Stomach (tissue), 9 donors: ENCODE results near the gene TSPO2. TPM values are rescaled to one million over a fixed set of nuclear protein-coding genes. Genes with fewer than 3 reads are reported as not detected.
"Not testable (repeated sequence)": the region's sequence is repeated elsewhere in the genome, so short reads cannot be mapped to it uniquely, and the experiment has no call there.

Experiments used
- DNase-seq, 2 donors: peaks; one replicate each; pipeline versions ENCODE4 v3.0.0 to v3.0.0-alpha.2; 2013 to 2019
- H3K27ac ChIP-seq, 5 donors: fragments of 200-600 bp in 4 of 5; sonication (generic) in 4 of 5; one replicate each; pipeline ENCODE4 v1.5.1; 2013 to 2019; ENCODE audit warnings: mild to moderate bottlenecking in 1 of 5, moderate library complexity in 1 of 5
- H3K27me3 ChIP-seq, 3 donors: fragments of 200-600 bp; sonication (generic); one replicate each; pipeline ENCODE4 v1.5.1; 2017 to 2019; ENCODE audit warnings: mixed run types in 1 of 3
- H3K36me3 ChIP-seq, 4 donors: fragments of 200-600 bp; sonication (generic); 1 replicate in 3 of 4; 2 replicates in 1 of 4; pipeline ENCODE4 v1.5.1; 2016 to 2019
- H3K4me1 ChIP-seq, 4 donors: fragments of 200-600 bp; sonication (generic); one replicate each; pipeline ENCODE4 v1.5.1; 2016 to 2019
- H3K4me3 ChIP-seq, 4 donors: fragments of 200-600 bp; sonication (generic) in 3 of 4; one replicate each; pipeline ENCODE4 v1.5.1; 2016 to 2019; ENCODE audit warnings: mild to moderate bottlenecking in 1 of 4
- H3K9me3 ChIP-seq, 4 donors: fragments of 200-600 bp; sonication (generic); one replicate each; pipeline ENCODE4 v1.5.1; 2016 to 2019
- CTCF ChIP-seq, 7 experiments: fragments of 450-650 bp in 4 of 7; fragments of 200-600 bp in 3 of 7; sonication (generic) in 3 of 7; IDR thresholded peaks; one replicate each; pipeline ENCODE4 v1.5.1; 2016 to 2019; ENCODE audit warnings: antibody characterized with exemption in 7 of 7, control low read depth in 2 of 7, mild to moderate bottlenecking in 1 of 7
- EP300 ChIP-seq: sonication (generic); formaldehyde crosslinking; IDR thresholded peaks from one replicate; pipeline ENCODE4 v1.6.1; 2017; ENCODE audit warnings: antibody characterized with exemption
- POLR2A ChIP-seq, 4 donors: fragments of 450-650 bp; IDR thresholded peaks; one replicate each; pipeline ENCODE4 v1.6.1; 2016; ENCODE audit warnings: antibody characterized with exemption in 4 of 4, control low read depth in 2 of 4, mild to moderate bottlenecking in 1 of 4, moderate library complexity in 1 of 4
- POLR2AphosphoS5 ChIP-seq, 3 donors: sonication (generic); formaldehyde crosslinking; IDR thresholded peaks; one replicate each; pipeline ENCODE4 v1.6.1; 2016; ENCODE audit warnings: antibody characterized with exemption in 3 of 3
- WGBS, 5 donors: extraction: QIAGEN DNeasy Blood & Tissue Kit in 3 of 5; methylation state at CpG; one replicate each; pipeline versions ENCODE4 v1.1.5 to v1.1.7; 2013 to 2018; 5-methylcytosine and 5-hydroxymethylcytosine counted together
- intact Hi-C: fragments of 100-400 bp; cut with DNase I; formaldehyde crosslinking; loops from one replicate; pipeline ENCODE4 v1.15.1; 2023; ENCODE audit warnings: low total_unique reads
- polyA plus RNA-seq, 3 donors: library from polyadenylated mRNA; stranded (reverse); fragments of 200-250 nt; gene quantifications; one replicate each; pipeline ENCODE4 v1.2.3, GENCODE V29; 2013
- total RNA-seq, 5 donors: library from RNA; depleted of rRNA; stranded (reverse); fragments of >200 nt; gene quantifications; one replicate each; pipeline versions ENCODE4 v1.1.0 to v1.2.3, GENCODE V29; 2014 to 2016
- donor health status: healthy with polysubstance abuse.
- donor health status: Bipolar disorder and iron deficiency.
- donor health status: healthy.

Gene TSPO2
- total and polyA plus RNA-seq, 8 donors, result 0.15 to 1.4 (median 0.92) TPM; not detected in 5

DNA sequence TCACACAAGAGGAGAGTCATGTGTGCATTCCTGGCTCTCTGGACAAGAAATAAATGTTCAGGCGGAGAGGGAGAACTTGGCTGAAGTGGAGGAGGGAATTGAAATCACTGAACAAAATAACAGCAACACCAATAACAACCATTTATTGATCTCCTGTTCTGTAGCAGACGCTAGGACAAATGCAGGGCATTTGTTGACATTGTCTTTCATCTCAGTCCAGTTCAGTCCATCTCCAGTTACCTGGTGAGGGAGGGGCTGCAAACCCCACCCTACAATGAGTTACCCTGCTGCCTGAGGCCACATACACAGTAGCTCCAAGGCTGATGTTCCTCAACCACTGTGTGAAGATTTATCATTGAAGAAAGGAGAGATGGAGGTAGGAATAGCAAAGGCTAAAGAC, 30.6 kb upstream of the TSPO2 start:
- H3K27ac ChIP-seq, result no peak overlapping the region
- H3K9me3 ChIP-seq, result no peaks in the 10 kb centered on the region
- TF ChIP-seq POLR2A (IDR thresholded peaks at IDR 0.05) (no peak), EP300 (no peak), POLR2AphosphoS5 (IDR thresholded peaks at IDR 0.05) (no peak), CTCF (IDR thresholded peaks at IDR 0.05) (no peak)
- 79 to 90% (median 84%) methylated on average over 2 of the region's 2 CpGs for WGBS, 5 donors
- DNase-seq, result no peak
- intact Hi-C loops, result no loop called here
- no peaks in the 10 kb centered on the region for H3K36me3 ChIP-seq
- peaks cover 0 to 4% (median 0%) of the 10 kb centered on the region in 4 donors for H3K4me1 ChIP-seq
- H3K27me3 ChIP-seq, result no peaks in the 10 kb centered on the region
- H3K4me3 ChIP-seq, result no peak overlapping the region

GRCh38 chr6:41013466-41014153, 28.7 kb upstream of the TSPO2 start:
- DNase-seq, result no peak
- Histone ChIP-seq H3K4me3 (no peak overlapping the region), H3K27me3 (no peaks in the 10 kb centered on the region), H3K9me3 (peaks cover 0 to 4% (median 0%) of the 10 kb centered on the region in 4 donors), H3K36me3 (no peaks in the 10 kb centered on the region), H3K27ac (no peak overlapping the region), H3K4me1 (peaks cover 0 to 4% (median 0%) of the 10 kb centered on the region in 4 donors)
- intact Hi-C loops, result no loop called here
- TF ChIP-seq EP300 (no peak), CTCF (IDR thresholded peaks at IDR 0.05) (no peak)
- 64 to 82% (median 70%) methylated on average over 5 of the region's 5 CpGs for WGBS, 5 donors

DNA sequence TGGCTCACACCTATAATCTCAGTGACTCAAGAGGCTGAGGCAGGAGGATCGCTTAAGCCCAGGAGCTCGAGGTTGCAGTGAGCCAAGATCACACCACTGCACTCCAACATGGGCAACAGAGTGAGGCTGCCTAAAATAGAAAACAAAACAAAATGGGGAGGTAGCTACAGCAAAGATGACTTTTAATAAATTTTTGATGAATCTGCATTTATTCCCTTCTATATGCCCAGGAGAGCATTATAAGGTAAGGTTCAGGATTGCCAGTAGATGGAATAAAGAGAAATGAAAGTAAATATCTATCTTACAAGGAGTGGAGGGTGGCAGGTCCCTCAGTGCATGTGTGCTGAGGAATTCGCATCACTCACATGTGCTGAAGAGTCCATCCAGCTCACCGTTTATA, 27.5 kb upstream of the TSPO2 start:
- TF ChIP-seq POLR2A (IDR thresholded peaks at IDR 0.05) (no peak), EP300 (no peak), CTCF (IDR thresholded peaks at IDR 0.05) (no peak), POLR2AphosphoS5 (IDR thresholded peaks at IDR 0.05) (no peak)
- Histone ChIP-seq H3K4me1 (peaks cover 0 to 6% (median 3%) of the 10 kb centered on the region in 4 donors), H3K9me3 (peaks cover 0 to 4% (median 0%) of the 10 kb centered on the region in 4 donors), H3K27ac (no peak overlapping the region), H3K4me3 (no peak overlapping the region), H3K36me3 (no peaks in the 10 kb centered on the region), H3K27me3 (no peaks in the 10 kb centered on the region)
- intact Hi-C loops, result no loop called here
- DNase-seq, result no peak
- WGBS, 5 donors, result 81 to 93% (median 91%) methylated on average over 4 of the region's 4 CpGs

DNA sequence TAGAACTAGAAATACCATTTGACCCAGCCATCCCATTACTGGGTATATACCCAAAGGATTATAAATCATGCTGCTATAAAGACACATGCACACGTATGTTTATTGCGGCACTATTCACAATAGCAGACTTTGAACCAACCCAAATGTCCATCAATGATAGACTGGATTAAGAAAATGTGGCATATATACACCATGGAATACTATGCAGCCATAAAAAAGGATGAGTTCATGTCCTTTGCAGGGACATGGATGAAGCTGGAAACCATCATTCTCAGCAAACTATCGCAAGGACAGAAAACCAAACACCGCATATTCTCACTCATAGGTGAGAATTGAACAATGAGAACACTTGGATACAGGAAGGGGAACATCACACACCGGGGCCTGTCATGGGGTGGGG, 26.4 kb upstream of the TSPO2 start:
- intact Hi-C loops, H3K4me3 ChIP-seq, H3K27ac ChIP-seq, DNase-seq, H3K27me3 ChIP-seq, H3K36me3 ChIP-seq, H3K4me1 ChIP-seq, H3K9me3 ChIP-seq: not testable (repeated sequence)
- WGBS, 5 donors, result 92 to 100% (median 96%) methylated on average over 4 to 5 of the region's 5 CpGs

GRCh38 chr6:41017663-41018062, 24.6 kb upstream of the TSPO2 start:
- TF ChIP-seq POLR2A (IDR thresholded peaks at IDR 0.05) (no peak), CTCF (IDR thresholded peaks at IDR 0.05) (no peak), POLR2AphosphoS5 (IDR thresholded peaks at IDR 0.05) (no peak), EP300 (no peak)
- intact Hi-C loops, result no loop called here
- H3K36me3 ChIP-seq, result no peaks in the 10 kb centered on the region
- peaks cover 3 to 8% (median 5%) of the 10 kb centered on the region in 4 donors for H3K4me1 ChIP-seq
- WGBS, 5 donors, result 89 to 100% (median 94%) methylated on average over 1 of the region's 1 CpG
- no peak for DNase-seq
- peaks cover 0 to 4% (median 0%) of the 10 kb centered on the region in 4 donors for H3K9me3 ChIP-seq
- no peak overlapping the region for H3K4me3 ChIP-seq
- no peak overlapping the region for H3K27ac ChIP-seq
- no peaks in the 10 kb centered on the region for H3K27me3 ChIP-seq
